GM10248 (cell line): ENCODE data around the gene MEIOC.
"Not testable (repeated sequence)": the region's sequence is repeated elsewhere in the genome, so short reads cannot be mapped to it uniquely, and the experiment has no call there.

Source experiments
- CTCF ChIA-PET: fragments of 300-600 bp; sonication (Branson Sonifier 250); formaldehyde crosslinking; extraction: SDS; loops from one replicate; lab custom pipeline; 2021; ENCODE audit warnings: antibody characterized with exemption; lab: Yijun Ruan, JAX
- POLR2A ChIA-PET: fragments of 350-650 bp; sonication (Branson Sonifier 250); formaldehyde crosslinking; extraction: SDS; loops from one replicate; lab custom pipeline; 2020; ENCODE audit warnings: antibody characterized with exemption; lab: Yijun Ruan, JAX
- DNase-seq: peaks from one replicate; pipeline ENCODE4 v3.0.0; 2012; ENCODE audit errors: extremely low spot score
- TF ChIP-seq, protein P1 (sequence below): IDR thresholded peaks from 2 replicates; pipeline ENCODE4 v1.5.1; 2012; ENCODE audit warnings: mild to moderate bottlenecking, low read depth; ENCODE audit errors: extremely low read depth, missing control alignments, control extremely low read depth

The MEIOC gene

DNA sequence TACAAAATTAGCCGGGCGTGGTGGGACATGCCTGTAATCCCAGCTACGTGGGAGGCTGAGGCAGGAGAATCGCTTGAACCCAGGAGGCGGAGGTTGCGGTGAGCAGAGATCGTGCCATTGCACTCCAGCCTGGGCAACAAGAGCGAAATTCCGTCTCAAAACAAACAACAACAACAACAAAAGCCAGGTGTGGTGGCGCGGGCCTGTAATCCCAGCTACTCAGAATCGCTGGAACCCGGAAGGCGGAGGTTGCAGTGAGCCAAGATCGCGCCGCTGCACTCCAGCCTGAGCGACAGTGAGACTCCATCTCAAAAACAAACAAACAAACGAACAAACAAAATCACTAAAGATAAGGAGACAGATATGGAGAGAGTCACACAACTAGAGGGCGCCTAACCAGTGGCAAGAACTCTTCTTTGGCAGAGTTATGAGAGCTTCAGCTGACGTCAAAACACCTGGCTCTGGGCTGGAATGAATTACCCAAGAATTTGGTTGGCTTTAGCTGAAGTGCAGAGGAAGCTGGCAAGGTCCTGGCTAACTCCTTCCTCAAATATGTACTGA lies 34.6 kb downstream of the MEIOC start:
- POLR2A ChIA-PET, result not testable (repeated sequence)
- DNase-seq, result peak; percentile 32
- CTCF ChIA-PET, result interaction anchor here (0.7 to 2.4 kb wide), 9 partner anchors 9 to 157 kb away, joined by 3 to 8 read pairs (median 4); partner anchors contain the start of gene DBF4B
- TF ChIP-seq, protein P1, sequence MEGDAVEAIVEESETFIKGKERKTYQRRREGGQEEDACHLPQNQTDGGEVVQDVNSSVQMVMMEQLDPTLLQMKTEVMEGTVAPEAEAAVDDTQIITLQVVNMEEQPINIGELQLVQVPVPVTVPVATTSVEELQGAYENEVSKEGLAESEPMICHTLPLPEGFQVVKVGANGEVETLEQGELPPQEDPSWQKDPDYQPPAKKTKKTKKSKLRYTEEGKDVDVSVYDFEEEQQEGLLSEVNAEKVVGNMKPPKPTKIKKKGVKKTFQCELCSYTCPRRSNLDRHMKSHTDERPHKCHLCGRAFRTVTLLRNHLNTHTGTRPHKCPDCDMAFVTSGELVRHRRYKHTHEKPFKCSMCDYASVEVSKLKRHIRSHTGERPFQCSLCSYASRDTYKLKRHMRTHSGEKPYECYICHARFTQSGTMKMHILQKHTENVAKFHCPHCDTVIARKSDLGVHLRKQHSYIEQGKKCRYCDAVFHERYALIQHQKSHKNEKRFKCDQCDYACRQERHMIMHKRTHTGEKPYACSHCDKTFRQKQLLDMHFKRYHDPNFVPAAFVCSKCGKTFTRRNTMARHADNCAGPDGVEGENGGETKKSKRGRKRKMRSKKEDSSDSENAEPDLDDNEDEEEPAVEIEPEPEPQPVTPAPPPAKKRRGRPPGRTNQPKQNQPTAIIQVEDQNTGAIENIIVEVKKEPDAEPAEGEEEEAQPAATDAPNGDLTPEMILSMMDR, result peak; percentile 7

DNA sequence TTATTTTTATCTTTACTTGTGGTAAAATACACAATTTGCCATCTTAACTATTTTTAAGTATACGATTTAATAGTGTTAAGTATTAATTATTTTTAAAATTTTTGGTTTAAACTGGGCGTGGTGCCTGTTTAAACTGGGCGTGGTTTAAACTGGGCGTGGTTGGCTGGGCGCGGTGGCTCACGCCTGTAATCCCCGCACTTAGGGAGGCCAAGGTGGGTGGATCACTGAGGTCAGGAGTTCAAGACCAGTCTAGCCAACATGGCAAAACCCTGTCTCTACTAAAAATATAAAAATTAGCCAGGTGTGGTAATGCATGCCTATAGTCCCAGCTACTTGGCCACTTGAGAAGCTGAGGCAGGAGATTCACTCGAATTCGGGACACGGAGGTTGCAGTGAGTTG lies 37.3 kb downstream of the MEIOC start:
- ChIA-PET POLR2A (no interaction called here), CTCF (no interaction called here)
- no peak for DNase-seq
- TF ChIP-seq, protein P1, result no peak

DNA sequence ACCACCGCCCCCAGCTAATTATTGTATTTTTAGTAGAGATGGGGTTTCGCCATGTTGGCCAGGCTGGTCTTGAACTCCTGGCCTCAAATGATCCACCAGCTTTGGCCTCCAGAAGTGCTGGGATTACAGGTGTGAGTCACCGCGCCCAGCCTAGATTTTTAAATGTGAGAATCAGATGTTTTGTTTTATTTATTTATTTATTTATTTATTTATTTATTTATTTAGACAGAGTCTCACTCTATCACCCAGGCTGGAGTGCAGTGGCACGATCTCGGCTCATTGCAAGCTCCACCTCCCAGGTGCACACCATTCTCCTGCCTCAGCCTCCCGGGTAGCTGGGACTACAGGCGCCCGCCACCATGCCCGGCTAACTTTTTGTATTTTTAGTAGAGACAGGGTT lies 44.0 kb downstream of the MEIOC start:
- CTCF ChIA-PET, result interaction anchor here (0.8 kb wide), 1 partner anchor 9 kb away, joined by 3 read pairs; no protein-coding TSS in a partner anchor
- DNase-seq, POLR2A ChIA-PET: not testable (repeated sequence)

DNA sequence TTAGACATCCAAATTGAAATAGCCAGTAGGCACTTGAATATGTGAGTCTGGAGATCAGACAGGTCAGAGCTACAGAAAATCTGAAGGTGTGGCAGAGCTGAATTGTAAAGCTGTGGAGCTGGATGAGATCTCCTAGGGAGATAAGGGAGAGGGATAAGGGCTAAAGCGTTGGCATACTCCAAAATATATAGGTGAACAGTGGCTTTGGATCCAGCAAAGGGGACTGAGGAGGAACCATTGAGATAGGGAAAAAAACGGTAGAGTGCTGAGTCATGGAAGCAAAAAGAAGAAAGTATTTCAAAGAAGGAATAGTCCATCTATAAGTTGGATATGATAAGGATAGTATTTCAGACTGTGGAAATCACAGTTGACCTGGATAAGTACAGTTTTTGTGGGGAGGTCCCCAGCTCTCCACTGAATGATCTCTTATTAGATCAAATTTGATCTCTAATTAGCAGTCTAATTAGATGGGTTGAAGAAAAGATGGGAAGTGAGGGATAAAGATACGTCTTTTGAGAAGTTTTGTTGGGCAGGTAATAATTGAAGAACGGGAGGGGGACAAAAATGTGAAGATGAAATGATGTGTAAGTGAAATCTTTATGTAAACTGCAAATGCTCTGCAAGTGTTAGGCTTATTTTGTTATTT lies 51.6 kb downstream of the MEIOC start:
- POLR2A ChIA-PET, result interaction anchor here (0.6 kb wide), 1 partner anchor 216 kb away, joined by 3 read pairs; no protein-coding TSS in a partner anchor

DNA sequence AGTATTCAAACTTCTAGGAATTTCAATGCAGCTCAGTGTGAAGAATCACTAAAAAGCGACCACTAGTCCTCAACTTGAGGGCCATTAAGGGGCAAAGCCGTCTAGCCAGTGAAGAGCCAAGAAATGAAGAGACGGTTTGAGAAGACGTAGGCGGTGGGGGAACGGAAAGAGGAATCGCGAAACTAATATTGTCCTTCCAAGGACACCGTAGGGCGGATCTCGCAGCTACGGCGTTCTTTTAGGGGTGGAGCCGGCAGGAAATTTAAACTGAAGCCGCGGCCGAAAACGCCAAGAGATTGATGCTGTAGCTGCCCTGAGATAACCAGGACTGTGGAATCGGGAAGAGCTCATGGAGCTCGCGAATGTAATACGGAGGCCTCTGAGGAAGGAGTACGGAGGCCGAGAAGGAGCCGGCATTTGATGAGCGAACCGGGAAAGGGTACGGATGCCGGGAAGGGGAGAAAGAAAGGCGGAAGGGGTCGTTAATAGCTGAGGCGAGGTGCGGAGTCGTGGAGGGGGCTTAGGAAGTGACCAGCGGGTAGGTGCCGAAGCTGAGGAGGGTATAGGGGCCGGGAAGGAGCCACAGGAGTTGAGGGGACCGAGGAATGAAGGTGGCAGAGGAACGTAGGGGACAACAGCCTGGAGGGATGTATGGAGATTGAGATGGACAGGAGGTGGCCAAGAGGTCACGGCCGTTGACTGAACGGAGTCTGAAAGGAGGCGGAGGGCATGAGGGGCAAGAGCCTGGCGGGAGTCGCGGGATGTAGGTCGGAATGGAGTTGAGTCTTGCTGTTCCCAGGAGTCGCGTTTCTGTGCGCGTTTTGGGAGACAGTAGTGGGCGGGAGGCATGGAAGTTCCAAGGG lies 52.4 kb downstream of the MEIOC start, which contains the start of gene DBF4B:
Gene DBF4B (plus strand): TSS at position 265 of the 863 bp plus-strand sequence. CDS start 156 bp downstream, at position 421.
- ChIA-PET CTCF (interaction anchor here (1.2 to 2.0 kb wide), 6 partner anchors 14 to 202 kb away, joined by 3 to 5 read pairs (median 4); partner anchors contain the start of gene CCDC43), POLR2A (no interaction called here)
- TF ChIP-seq, protein P1, result no peak
- peak; percentile 90 for DNase-seq

More for the DNA sequence above, 51.6 kb downstream of the MEIOC start:
- TF ChIP-seq, protein P1, result no peak
- DNase-seq, result no peak
- CTCF ChIA-PET, result interaction anchor here (1.0 to 2.0 kb wide), 8 partner anchors 9 to 203 kb away, joined by 3 to 5 read pairs (median 3); partner anchors contain the start of gene CCDC43

DNA sequence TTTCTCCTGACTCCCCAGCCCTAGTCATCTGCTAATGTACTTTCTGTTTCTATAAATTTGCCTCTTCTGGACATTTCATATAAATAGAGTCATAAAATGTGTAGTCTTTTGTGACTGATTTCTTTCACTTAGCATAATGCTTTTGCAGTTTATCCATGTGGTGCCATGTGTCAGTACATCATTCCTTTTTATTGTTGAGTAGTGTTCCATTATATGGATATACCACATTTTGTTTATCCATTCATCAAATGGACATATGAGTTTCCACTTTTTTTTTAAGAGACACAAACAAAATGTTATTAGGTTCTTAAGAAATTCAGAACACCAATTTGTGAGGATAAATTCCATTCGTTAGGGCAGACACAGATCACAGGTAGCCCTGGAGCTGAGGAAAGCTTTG lies 63.2 kb downstream of the MEIOC start:
- CTCF ChIA-PET, result no interaction called here
- no peak for DNase-seq
- POLR2A ChIA-PET, result no interaction called here
- TF ChIP-seq, protein P1, result no peak
